IMR-90 (cell line): ENCODE data around the gene SDR9C7. TPM values are rescaled to one million over a fixed set of nuclear protein-coding genes. Genes with fewer than 3 reads are reported as not detected.

Source experiments
- ATAC-seq: fragments of 200-7000 bp; cut with Tn5 transposase; 2 replicates; pipeline ENCODE4 v1.9.1; 2020; ENCODE audit warnings: low read depth, mild to moderate bottlenecking, moderate library complexity
- BruUV-seq: library from RNA; stranded (reverse); fragments of 400-500 nt; replicated peaks from 2 replicates; lab custom pipeline; 2021; lab: Mats Ljungman, UMichigan
- CTCF ChIA-PET: fragments of 300-600 bp; formaldehyde crosslinking; extraction: SDS; loops from one replicate; lab custom pipeline; 2021; ENCODE audit warnings: antibody characterized with exemption; lab: Yijun Ruan, JAX
- POLR2A ChIA-PET: fragments of 300-600 bp; sonication (Branson Sonifier 250); formaldehyde crosslinking; loops from one replicate; lab custom pipeline; 2022; ENCODE audit warnings: antibody characterized with exemption; ENCODE audit not compliant: unreplicated experiment; lab: Charles Lee
- DNase-seq: peaks from one replicate; pipeline ENCODE4 v3.0.0; 2013
- H2AFZ ChIP-seq: replicated peaks from 2 replicates; pipeline ENCODE3; 2013; ENCODE audit warnings: low read length, mild to moderate bottlenecking; ENCODE audit not compliant: poor library complexity
- H2AK5ac ChIP-seq: 2 replicates; pipeline ENCODE4 v1.6.1; 2013; ENCODE audit warnings: low read depth, low read length, inconsistent platforms
- H2AK9ac ChIP-seq: replicated peaks from 2 replicates; pipeline ENCODE3; 2013; ENCODE audit warnings: mild to moderate bottlenecking, low read depth, low read length, moderate library complexity; ENCODE audit not compliant: poor library complexity
- H2BK120ac ChIP-seq: 2 replicates; pipeline ENCODE4 v1.6.1; 2013; ENCODE audit warnings: low read depth, low read length, inconsistent platforms
- H2BK15ac ChIP-seq: 3 replicates; pipeline ENCODE4 v1.6.1; 2013; ENCODE audit warnings: low read depth, low read length, inconsistent platforms
- H2BK20ac ChIP-seq: 2 replicates; pipeline ENCODE4 v1.6.1; 2013; ENCODE audit warnings: low read depth, mild to moderate bottlenecking, inconsistent platforms, low read length, moderate library complexity
- H2BK5ac ChIP-seq: 2 replicates; pipeline ENCODE4 v1.6.1; 2013; ENCODE audit warnings: mild to moderate bottlenecking, low read depth, low read length, inconsistent platforms; ENCODE audit not compliant: poor library complexity, severe bottlenecking
- H3K14ac ChIP-seq: replicated peaks from 2 replicates; pipeline ENCODE4 v1.6.1; 2013; ENCODE audit warnings: low read depth, low read length, inconsistent platforms
- H3K18ac ChIP-seq: 2 replicates; pipeline ENCODE4 v1.6.1; 2013; ENCODE audit warnings: low read depth, low read length, control low read depth
- H3K23ac ChIP-seq: 2 replicates; pipeline ENCODE4 v1.6.1; 2013; ENCODE audit warnings: low read depth, low read length, inconsistent platforms
- H3K27ac ChIP-seq: 2 replicates; pipeline ENCODE4 v1.5.1; 2013; ENCODE audit warnings: mild to moderate bottlenecking, control low read depth, low read length; ENCODE audit not compliant: insufficient read depth
- H3K27me3 ChIP-seq: 2 replicates; pipeline ENCODE4 v1.6.1; 2013; ENCODE audit warnings: low read length; ENCODE audit not compliant: control insufficient read depth, insufficient read depth
- H3K36me3 ChIP-seq: 2 replicates; pipeline ENCODE4 v1.6.1; 2013; ENCODE audit warnings: low read length, mixed read lengths; ENCODE audit not compliant: control insufficient read depth, insufficient read depth
- H3K4ac ChIP-seq: 2 replicates; pipeline ENCODE4 v1.6.1; 2013; ENCODE audit warnings: low read depth, low read length, inconsistent platforms
- H3K4me1 ChIP-seq: 2 replicates; pipeline ENCODE4 v1.6.1; 2013; ENCODE audit warnings: low read length, mixed read lengths; ENCODE audit not compliant: control insufficient read depth, insufficient read depth
- H3K4me2 ChIP-seq: 2 replicates; pipeline ENCODE4 v1.6.1; 2013; ENCODE audit warnings: low read depth, mild to moderate bottlenecking, control low read depth, low read length, moderate library complexity
- H3K4me3 ChIP-seq: 2 replicates; pipeline ENCODE4 v1.5.1; 2013; ENCODE audit warnings: low read depth, mild to moderate bottlenecking, control low read depth, low read length, moderate library complexity; ENCODE audit not compliant: insufficient read depth
- H3K56ac ChIP-seq: 2 replicates; pipeline ENCODE4 v1.6.1; 2013; ENCODE audit warnings: low read length, inconsistent platforms; ENCODE audit not compliant: insufficient read depth; ENCODE audit errors: extremely low read depth
- H3K79me1 ChIP-seq, 2 experiments: 2 replicates each; pipeline ENCODE4 v1.6.1; 2013; ENCODE audit warnings: low read length in 2 of 2, inconsistent platforms in 1 of 2, low read depth in 1 of 2
- H3K9ac ChIP-seq: 2 replicates; pipeline ENCODE4 v1.6.1; 2013; ENCODE audit warnings: low read depth, low read length, control low read depth
- H3K9me1 ChIP-seq: 2 replicates; pipeline ENCODE4 v1.6.1; 2013; ENCODE audit warnings: low read length, inconsistent platforms; ENCODE audit not compliant: insufficient read depth
- H3K9me3 ChIP-seq: 2 replicates; pipeline ENCODE4 v1.6.1; 2013; ENCODE audit warnings: low read length; ENCODE audit not compliant: control insufficient read depth, insufficient read depth
- H4K20me1 ChIP-seq: 2 replicates; pipeline ENCODE4 v1.6.1; 2013; ENCODE audit warnings: low read length, inconsistent platforms; ENCODE audit not compliant: insufficient read depth
- H4K5ac ChIP-seq: 2 replicates; pipeline ENCODE4 v1.6.1; 2013; ENCODE audit warnings: mild to moderate bottlenecking, low read depth, low read length, control low read depth
- H4K8ac ChIP-seq, 2 experiments: 2 replicates each; pipeline ENCODE4 v1.6.1; 2013; ENCODE audit warnings: low read depth in 2 of 2, low read length in 2 of 2, control low read depth in 1 of 2, inconsistent platforms in 1 of 2
- H4K91ac ChIP-seq: 2 replicates; pipeline ENCODE4 v1.6.1; 2013; ENCODE audit warnings: low read depth, low read length, inconsistent platforms; ENCODE audit not compliant: insufficient read depth
- BHLHE40 ChIP-seq: fragments of 150-350 bp; IDR thresholded peaks from 2 replicates; pipeline ENCODE4 v1.6.1; 2016; ENCODE audit warnings: mild to moderate bottlenecking, low read depth, low read length
- CEBPB ChIP-seq: IDR thresholded peaks from 2 replicates; pipeline ENCODE4 v1.6.1; 2012; ENCODE audit warnings: low read depth, low read length, improper control_type of control experiment
- CHD1 ChIP-seq: IDR thresholded peaks from 2 replicates; pipeline ENCODE4 v1.6.1; 2012; ENCODE audit warnings: low read depth, low read length, improper control_type of control experiment
- FOS ChIP-seq: fragments of 150-350 bp; IDR thresholded peaks from 2 replicates; pipeline ENCODE4 v1.6.1; 2016; ENCODE audit warnings: low read depth, low read length
- MAFK ChIP-seq: IDR thresholded peaks from 2 replicates; pipeline ENCODE4 v1.6.1; 2012; ENCODE audit warnings: low read depth, low read length, improper control_type of control experiment
- MAZ ChIP-seq: IDR thresholded peaks from 2 replicates; pipeline ENCODE4 v1.6.1; 2012; ENCODE audit warnings: low read depth, mild to moderate bottlenecking, low read length, improper control_type of control experiment, moderate library complexity, borderline replicate concordance
- MXI1 ChIP-seq: IDR thresholded peaks from 2 replicates; pipeline ENCODE4 v1.6.1; 2012; ENCODE audit warnings: low read depth, mild to moderate bottlenecking, low read length, moderate library complexity, borderline replicate concordance
- NFE2L2 ChIP-seq: fragments of 150-350 bp; IDR thresholded peaks from 2 replicates; pipeline ENCODE4 v1.6.1; 2016; ENCODE audit warnings: low read depth, mild to moderate bottlenecking, low read length
- POLR2A ChIP-seq: IDR thresholded peaks from 2 replicates; pipeline ENCODE4 v1.6.1; 2012; ENCODE audit warnings: mild to moderate bottlenecking, low read depth, low read length
- RAD21 ChIP-seq: IDR thresholded peaks from 2 replicates; pipeline ENCODE4 v1.6.1; 2012; ENCODE audit warnings: low read length, improper control_type of control experiment
- RCOR1 ChIP-seq: IDR thresholded peaks from 2 replicates; pipeline ENCODE4 v1.6.1; 2012; ENCODE audit warnings: mild to moderate bottlenecking, low read length, improper control_type of control experiment; ENCODE audit not compliant: insufficient replicate concordance
- RFX5 ChIP-seq: IDR thresholded peaks from 2 replicates; pipeline ENCODE4 v1.8.0; 2012; ENCODE audit warnings: low read depth, mild to moderate bottlenecking, low read length, moderate library complexity
- SMC3 ChIP-seq: fragments of 150-350 bp; IDR thresholded peaks from 2 replicates; pipeline ENCODE4 v1.6.1; 2016; ENCODE audit warnings: low read depth, mild to moderate bottlenecking, antibody characterized with exemption, low read length, moderate library complexity
- WGBS, 2 experiments: methylation state at CpG; one replicate each; pipeline versions ENCODE4 v1.1.5 to v1.1.7; 2013; ENCODE audit warnings: missing lambda C conversion rate in 2 of 2; ENCODE audit not compliant: insufficient read length in 1 of 2; ENCODE audit errors: extremely low coverage in 2 of 2; 5-methylcytosine and 5-hydroxymethylcytosine counted together
- dilution Hi-C: fragments of 300-500 bp; cut with HindIII; formaldehyde crosslinking; loops from one replicate; pipeline ENCODE4 v1.14.3; 2018; ENCODE audit warnings: low sequenced_read_pairs; ENCODE audit not compliant: unreplicated experiment
- in situ Hi-C: fragments of 300-500 bp; cut with MboI; formaldehyde crosslinking; loops from 3 replicates; pipeline ENCODE4 v1.14.3; 2019; ENCODE audit warnings: low sequenced_read_pairs, inconsistent platforms, mixed read lengths
- intact Hi-C: fragments of 100-400 bp; cut with micrococcal nuclease; formaldehyde crosslinking; loops from 2 replicates; pipeline ENCODE4 v1.10.0; 2022
- polyA plus RNA-seq, 3 experiments: library from polyadenylated mRNA; depleted of rRNA; stranded (reverse); fragments of >200 nt; gene quantifications; 2 replicates each; pipeline ENCODE4 v1.2.3, GENCODE V29; 2012; ENCODE audit warnings: low replicate concordance in 1 of 3
- total RNA-seq: library from RNA; depleted of rRNA; stranded (reverse); fragments of >200 nt; gene quantifications from 2 replicates; pipeline ENCODE4 v1.2.3, GENCODE V29; 2012
- TF ChIP-seq, protein P1 (sequence below): fragments of 150-350 bp; IDR thresholded peaks from 2 replicates; pipeline ENCODE4 v1.6.1; 2016; ENCODE audit warnings: low read depth, mild to moderate bottlenecking, low read length, moderate library complexity, borderline replicate concordance
- TF ChIP-seq, protein P2 (sequence below): conservative IDR thresholded peaks from 2 replicates; pipeline ENCODE4 v1.5.1; 2012; ENCODE audit warnings: mild to moderate bottlenecking, low read depth, low read length, improper control_type of control experiment
- TF ChIP-seq, protein P3 (sequence below): fragments of 150-350 bp; IDR thresholded peaks from 2 replicates; pipeline ENCODE4 v1.6.1; 2017; ENCODE audit warnings: mild to moderate bottlenecking, antibody characterized with exemption, low read length, low read depth

SDR9C7 gene
- total and polyA plus RNA-seq, 2 of the 4 experiments (the other 2 are of a cell fraction) = not detected

DNA sequence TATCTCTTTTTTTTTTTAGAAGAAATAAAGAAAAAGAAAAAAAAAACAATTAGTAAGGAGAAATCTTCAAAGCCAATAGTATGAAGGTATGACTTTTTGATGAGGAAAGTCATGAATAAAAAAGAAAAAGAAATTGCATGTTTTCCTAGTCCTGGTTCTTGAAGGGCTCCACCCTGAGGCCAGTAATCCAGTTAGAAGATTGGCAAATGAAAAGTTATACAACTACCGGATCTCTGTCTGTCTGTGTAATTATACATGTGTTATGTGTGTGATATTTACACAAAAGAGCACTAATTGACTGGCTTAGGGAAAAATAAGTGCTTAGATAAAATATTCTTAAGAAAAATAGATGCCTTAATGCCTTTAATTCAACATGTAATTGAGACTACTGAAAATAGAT lies 28.4 kb downstream of the SDR9C7 start:
- H2AFZ ChIP-seq = no peak overlapping the region
- H3K79me1 ChIP-seq = no peaks in the 10 kb centered on the region
- H3K27ac ChIP-seq = no peak overlapping the region
- no peak overlapping the region for H4K8ac ChIP-seq
- no peak overlapping the region for H3K23ac ChIP-seq
- no CpG with 5 or more reads among the region's 1 CpG for WGBS, 2 experiments
- no peak overlapping the region for H3K9ac ChIP-seq
- H3K4ac ChIP-seq = no peak overlapping the region
- no peak overlapping the region for H3K14ac ChIP-seq
- in situ Hi-C loops = no loop called here
- H2AK5ac ChIP-seq = no peak overlapping the region
- no peak overlapping the region for H3K4me2 ChIP-seq
- H3K18ac ChIP-seq = no peak overlapping the region
- TF ChIP-seq FOS (no peak), CHD1 (no peak), MXI1 (no peak), RFX5 (no peak), NFE2L2 (no peak), RAD21 (no peak), SMC3 (no peak), MAFK (no peak), RCOR1 (no peak), POLR2A (no peak), CEBPB (no peak), BHLHE40 (no peak), MAZ (no peak)
- TF ChIP-seq, protein P1, sequence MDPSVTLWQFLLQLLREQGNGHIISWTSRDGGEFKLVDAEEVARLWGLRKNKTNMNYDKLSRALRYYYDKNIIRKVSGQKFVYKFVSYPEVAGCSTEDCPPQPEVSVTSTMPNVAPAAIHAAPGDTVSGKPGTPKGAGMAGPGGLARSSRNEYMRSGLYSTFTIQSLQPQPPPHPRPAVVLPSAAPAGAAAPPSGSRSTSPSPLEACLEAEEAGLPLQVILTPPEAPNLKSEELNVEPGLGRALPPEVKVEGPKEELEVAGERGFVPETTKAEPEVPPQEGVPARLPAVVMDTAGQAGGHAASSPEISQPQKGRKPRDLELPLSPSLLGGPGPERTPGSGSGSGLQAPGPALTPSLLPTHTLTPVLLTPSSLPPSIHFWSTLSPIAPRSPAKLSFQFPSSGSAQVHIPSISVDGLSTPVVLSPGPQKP = no peak
- TF ChIP-seq, protein P2, sequence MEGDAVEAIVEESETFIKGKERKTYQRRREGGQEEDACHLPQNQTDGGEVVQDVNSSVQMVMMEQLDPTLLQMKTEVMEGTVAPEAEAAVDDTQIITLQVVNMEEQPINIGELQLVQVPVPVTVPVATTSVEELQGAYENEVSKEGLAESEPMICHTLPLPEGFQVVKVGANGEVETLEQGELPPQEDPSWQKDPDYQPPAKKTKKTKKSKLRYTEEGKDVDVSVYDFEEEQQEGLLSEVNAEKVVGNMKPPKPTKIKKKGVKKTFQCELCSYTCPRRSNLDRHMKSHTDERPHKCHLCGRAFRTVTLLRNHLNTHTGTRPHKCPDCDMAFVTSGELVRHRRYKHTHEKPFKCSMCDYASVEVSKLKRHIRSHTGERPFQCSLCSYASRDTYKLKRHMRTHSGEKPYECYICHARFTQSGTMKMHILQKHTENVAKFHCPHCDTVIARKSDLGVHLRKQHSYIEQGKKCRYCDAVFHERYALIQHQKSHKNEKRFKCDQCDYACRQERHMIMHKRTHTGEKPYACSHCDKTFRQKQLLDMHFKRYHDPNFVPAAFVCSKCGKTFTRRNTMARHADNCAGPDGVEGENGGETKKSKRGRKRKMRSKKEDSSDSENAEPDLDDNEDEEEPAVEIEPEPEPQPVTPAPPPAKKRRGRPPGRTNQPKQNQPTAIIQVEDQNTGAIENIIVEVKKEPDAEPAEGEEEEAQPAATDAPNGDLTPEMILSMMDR = no peak
- TF ChIP-seq, protein P3, sequence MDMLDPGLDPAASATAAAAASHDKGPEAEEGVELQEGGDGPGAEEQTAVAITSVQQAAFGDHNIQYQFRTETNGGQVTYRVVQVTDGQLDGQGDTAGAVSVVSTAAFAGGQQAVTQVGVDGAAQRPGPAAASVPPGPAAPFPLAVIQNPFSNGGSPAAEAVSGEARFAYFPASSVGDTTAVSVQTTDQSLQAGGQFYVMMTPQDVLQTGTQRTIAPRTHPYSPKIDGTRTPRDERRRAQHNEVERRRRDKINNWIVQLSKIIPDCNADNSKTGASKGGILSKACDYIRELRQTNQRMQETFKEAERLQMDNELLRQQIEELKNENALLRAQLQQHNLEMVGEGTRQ = no peak
- no peaks in the 10 kb centered on the region for H4K20me1 ChIP-seq
- H4K5ac ChIP-seq = no peak overlapping the region
- no peak overlapping the region for H2BK20ac ChIP-seq
- ATAC-seq (no peak), DNase-seq (no peak)
- dilution Hi-C loops = no loop called here
- no peak overlapping the region for H4K91ac ChIP-seq
- H2AK9ac ChIP-seq = no peak overlapping the region
- BruUV-seq = no TSS peak
- no peaks in the 10 kb centered on the region for H3K9me1 ChIP-seq
- H3K4me1 ChIP-seq = no peaks in the 10 kb centered on the region
- POLR2A ChIA-PET = no interaction called here
- H3K4me3 ChIP-seq = no peak overlapping the region
- intact Hi-C loops = no loop called here
- H2BK120ac ChIP-seq = no peak overlapping the region
- H3K27me3 ChIP-seq = 0 out of 2 replicates have a peak, but pooled peaks cover 2% of the 10 kb centered on the region
- H3K56ac ChIP-seq = no peak overlapping the region
- no peak overlapping the region for H2BK15ac ChIP-seq
- H3K9me3 ChIP-seq = peaks cover 13% of the 10 kb centered on the region
- H2BK5ac ChIP-seq = no peak overlapping the region
- CTCF ChIA-PET = no interaction called here
- H3K36me3 ChIP-seq = no peaks in the 10 kb centered on the region
